PC-9 (cell line): ENCODE results near the gene DNAH9. TPM values are rescaled to one million over a fixed set of nuclear protein-coding genes. Genes with fewer than 3 reads are reported as not detected.
A peak's percentile ranks its signal among the peaks of the same experiment; 100 is the strongest.

Source experiments
- BruUV-seq: library from RNA; stranded (reverse); fragments of 400-500 nt; replicated peaks from 2 replicates; lab custom pipeline; 2021; lab: Mats Ljungman, UMichigan
- CTCF ChIA-PET: fragments of 300-600 bp; sonication (Branson Sonifier 250); formaldehyde crosslinking; loops from one replicate; lab custom pipeline; 2022; ENCODE audit warnings: antibody characterized with exemption; lab: Charles Lee
- POLR2A ChIA-PET: fragments of 300-600 bp; sonication (Branson Sonifier 250); formaldehyde crosslinking; loops from one replicate; lab custom pipeline; 2022; ENCODE audit warnings: antibody characterized with exemption; ENCODE audit not compliant: unreplicated experiment; lab: Charles Lee
- DNase-seq, 2 experiments: peaks; one replicate each; pipeline versions ENCODE4 v3.0.0 to v3.0.0-alpha.2; 2015 to 2022; ENCODE audit warnings: mixed read lengths in 1 of 2
- H2AFZ ChIP-seq: fragments of 200-600 bp; sonication (generic); 2 replicates; pipeline ENCODE4 v1.8.1; 2017; ENCODE audit warnings: antibody characterized with exemption
- H3F3A ChIP-seq: fragments of 200-600 bp; sonication (generic); 2 replicates; pipeline ENCODE4 v1.8.1; 2017; ENCODE audit warnings: antibody characterized with exemption, mild to moderate bottlenecking, low read depth; ENCODE audit not compliant: insufficient read depth
- H3K27ac ChIP-seq: fragments of 200-600 bp; sonication (generic); 2 replicates; pipeline ENCODE4 v1.6.1; 2016; ENCODE audit warnings: mixed run types
- H3K27me3 ChIP-seq: fragments of 200-600 bp; sonication (generic); 2 replicates; pipeline ENCODE4 v1.6.1; 2016; ENCODE audit warnings: low read depth, mixed run types; ENCODE audit not compliant: insufficient read depth
- H3K36me3 ChIP-seq: fragments of 200-600 bp; sonication (generic); 2 replicates; pipeline ENCODE4 v1.6.1; 2016; ENCODE audit warnings: low read depth, mixed run types
- H3K4me1 ChIP-seq: fragments of 200-600 bp; sonication (generic); replicated peaks from 2 replicates; pipeline ENCODE4 v1.6.1; 2016; ENCODE audit warnings: mixed run types; ENCODE audit not compliant: insufficient read depth
- H3K4me2 ChIP-seq: fragments of 200-600 bp; sonication (generic); 2 replicates; pipeline ENCODE4 v1.6.1; 2017; ENCODE audit warnings: mixed run types
- H3K4me3 ChIP-seq: fragments of 200-600 bp; sonication (generic); 2 replicates; pipeline ENCODE4 v1.6.1; 2016; ENCODE audit warnings: mixed run types
- H3K79me2 ChIP-seq: fragments of 200-600 bp; sonication (generic); 2 replicates; pipeline ENCODE4 v1.6.1; 2017; ENCODE audit warnings: low read depth, mixed run types
- H3K9me2 ChIP-seq: fragments of 200-600 bp; sonication (generic); 2 replicates; pipeline ENCODE4 v1.8.1; 2017; ENCODE audit warnings: mild to moderate bottlenecking; ENCODE audit not compliant: insufficient read depth
- H3K9me3 ChIP-seq: fragments of 200-600 bp; sonication (generic); 2 replicates; pipeline ENCODE4 v1.8.1; 2016; ENCODE audit warnings: low read depth; ENCODE audit not compliant: insufficient read depth
- H4K20me1 ChIP-seq: fragments of 200-600 bp; sonication (generic); 2 replicates; pipeline ENCODE4 v1.8.1; 2017; ENCODE audit not compliant: insufficient read depth
- CTCF ChIP-seq: fragments of 200-600 bp; sonication (generic); conservative IDR thresholded peaks from 2 replicates; pipeline ENCODE4 v1.6.1; 2017; ENCODE audit warnings: mixed run types, antibody characterized with exemption, mild to moderate bottlenecking, moderate library complexity
- EZH2 ChIP-seq: fragments of 200-600 bp; sonication (generic); IDR thresholded peaks from 2 replicates; pipeline ENCODE4 v1.8.0; 2017; ENCODE audit warnings: antibody characterized with exemption, low read depth
- intact Hi-C: fragments of 100-400 bp; cut with micrococcal nuclease; formaldehyde crosslinking; loops from one replicate; pipeline ENCODE4 v1.10.0; 2022; ENCODE audit not compliant: unreplicated experiment
- total RNA-seq: library from RNA; stranded (reverse); gene quantifications from 2 replicates; pipeline ENCODE4 v1.2.3, GENCODE V29; 2021

The DNAH9 gene
- total RNA-seq, 1 experiment from 2014 or later, result not detected

GRCh38 chr17:11736613-11737312 is 138.5 kb downstream of the DNAH9 start:
- no peaks in the 10 kb centered on the region for H4K20me1 ChIP-seq
- H3K27ac ChIP-seq, result no peak overlapping the region
- no peak overlapping the region for H3K4me3 ChIP-seq
- no peaks in the 10 kb centered on the region for H3K79me2 ChIP-seq
- DNase-seq, result no peak
- intact Hi-C loops, result no loop called here
- H3K27me3 ChIP-seq, result peaks cover 6% of the 10 kb centered on the region; the same call in 1 of the 2 replicates
- H3K4me1 ChIP-seq, result no peaks in the 10 kb centered on the region
- TF ChIP-seq EZH2 (no peak), CTCF (no peak)
- CTCF ChIA-PET, result no interaction called here
- H3K36me3 ChIP-seq, result no peaks in the 10 kb centered on the region
- H3K9me3 ChIP-seq, result no peaks in the 10 kb centered on the region
- H3K4me2 ChIP-seq, result peak overlapping the region; percentile 10; the same call in 1 of the 2 replicates
- no peak overlapping the region; the same call in 1 of the 2 replicates for H2AFZ ChIP-seq
- BruUV-seq, result no TSS peak
- H3K9me2 ChIP-seq, result no peaks in the 10 kb centered on the region
- POLR2A ChIA-PET, result no interaction called here
- H3F3A ChIP-seq, result no peaks in the 10 kb centered on the region

DNA sequence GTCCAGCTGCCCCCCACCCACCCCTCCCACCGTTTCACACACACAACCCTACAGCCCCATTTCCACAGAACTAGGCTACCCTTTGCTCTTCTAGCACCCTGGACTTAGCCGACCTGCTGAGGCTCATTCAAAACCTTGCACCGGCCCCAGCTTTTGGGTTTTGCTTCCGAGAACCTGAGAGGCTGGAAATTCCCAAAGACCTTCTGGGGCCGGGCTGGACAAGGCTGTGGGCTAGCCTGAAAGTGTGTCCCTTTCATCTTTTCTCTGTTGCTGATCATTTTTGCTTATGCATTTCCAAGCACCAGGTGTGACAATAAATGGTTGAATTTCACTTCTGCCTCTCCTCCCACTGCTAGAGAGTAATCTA is 139.0 kb downstream of the DNAH9 start:
- no TSS peak for BruUV-seq

DNA sequence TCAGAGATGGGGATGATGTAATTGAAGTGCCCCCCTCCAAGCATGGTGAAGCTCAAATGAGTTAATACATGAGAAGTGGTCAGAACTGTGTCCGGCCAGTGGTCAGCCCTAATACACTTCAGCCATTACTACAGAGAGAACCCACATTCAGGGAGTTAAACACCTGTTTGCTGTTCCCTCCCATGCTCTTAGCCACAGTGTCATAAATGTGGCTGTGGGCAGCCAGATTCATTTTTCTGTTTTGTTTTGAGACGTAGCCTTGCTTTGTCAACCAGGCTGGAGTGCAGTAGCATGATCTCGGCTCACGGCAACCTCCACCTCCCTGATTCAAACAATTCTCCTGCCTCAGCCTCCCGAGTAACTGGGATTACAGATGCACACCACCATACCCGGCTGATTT is 139.9 kb downstream of the DNAH9 start:
- H2AFZ ChIP-seq, result no peak overlapping the region
- CTCF ChIA-PET, result no interaction called here
- H3K27me3 ChIP-seq, result peaks cover 6% of the 10 kb centered on the region; the same call in 1 of the 2 replicates
- H3K4me1 ChIP-seq, result no peaks in the 10 kb centered on the region
- no TSS peak for BruUV-seq
- H3K9me2 ChIP-seq, result no peaks in the 10 kb centered on the region
- no peaks in the 10 kb centered on the region for H3K36me3 ChIP-seq
- intact Hi-C loops, result no loop called here
- no peak overlapping the region for H3K4me2 ChIP-seq
- H3K9me3 ChIP-seq, result no peaks in the 10 kb centered on the region
- POLR2A ChIA-PET, result no interaction called here
- no peak overlapping the region for H3K27ac ChIP-seq
- H3K4me3 ChIP-seq, result no peak overlapping the region
- no peaks in the 10 kb centered on the region for H3F3A ChIP-seq
- TF ChIP-seq CTCF, result no peak
- no peak for TF ChIP-seq EZH2
- no peaks in the 10 kb centered on the region for H4K20me1 ChIP-seq
- no peaks in the 10 kb centered on the region for H3K79me2 ChIP-seq
- DNase-seq, result no peak

More for the DNA sequence above, 139.0 kb downstream of the DNAH9 start:
- H3K27ac ChIP-seq, result no peak overlapping the region
- peaks cover 6% of the 10 kb centered on the region; the same call in 1 of the 2 replicates for H3K27me3 ChIP-seq
- no peaks in the 10 kb centered on the region for H3K4me1 ChIP-seq
- H3K4me2 ChIP-seq, result no peak overlapping the region
- H3K79me2 ChIP-seq, result no peaks in the 10 kb centered on the region
- H3K9me3 ChIP-seq, result no peaks in the 10 kb centered on the region
- no peaks in the 10 kb centered on the region for H3K9me2 ChIP-seq
- no peak overlapping the region for H2AFZ ChIP-seq
- TF ChIP-seq CTCF (no peak), EZH2 (no peak)
- no peaks in the 10 kb centered on the region for H3K36me3 ChIP-seq
- H4K20me1 ChIP-seq, result no peaks in the 10 kb centered on the region
- DNase-seq, result no peak
- no peaks in the 10 kb centered on the region for H3F3A ChIP-seq
- CTCF ChIA-PET, result no interaction called here
- intact Hi-C loops, result no loop called here
- POLR2A ChIA-PET, result no interaction called here
- H3K4me3 ChIP-seq, result no peak overlapping the region
